Left colon (tissue), 2 donors: ENCODE data around the gene SNX25. TPM values are rescaled to one million over a fixed set of nuclear protein-coding genes. Genes with fewer than 3 reads are reported as not detected.

ENCODE experiments used
- ATAC-seq: fragments of 200-7000 bp; cut with Tn5 transposase; one replicate; pipeline ENCODE4 v1.9.1; 2020; ENCODE audit warnings: mild to moderate bottlenecking, moderate library complexity
- DNase-seq, 2 donors: peaks; one replicate each; pipeline ENCODE4 v3.0.0-alpha.2; 2020
- intact Hi-C, 2 donors: fragments of 100-400 bp; cut with DNase I in 1 of 2; cut with micrococcal nuclease in 1 of 2; formaldehyde crosslinking; loops; one replicate each; pipeline versions ENCODE4 v1.11.2 to v1.14.0; 2022; cut with DNase I, micrococcal nuclease
- total RNA-seq, 2 donors: library from RNA; stranded (reverse); fragmentation: NEBNext Ultra II Directional; extraction: Animal tissue kit (Norgen Biotek cat#: 25700); gene quantifications; one replicate each; pipeline ENCODE4 v1.2.1, GENCODE V29; 2021
- donor health status: DM: no; HTN: no; CAD: no.
- donor health status: DM: yes; HTN: yes; CAD: no.

SNX25 gene
- total RNA-seq, 2 donors from 2014 or later: 10.6 to 24.2 TPM

DNA sequence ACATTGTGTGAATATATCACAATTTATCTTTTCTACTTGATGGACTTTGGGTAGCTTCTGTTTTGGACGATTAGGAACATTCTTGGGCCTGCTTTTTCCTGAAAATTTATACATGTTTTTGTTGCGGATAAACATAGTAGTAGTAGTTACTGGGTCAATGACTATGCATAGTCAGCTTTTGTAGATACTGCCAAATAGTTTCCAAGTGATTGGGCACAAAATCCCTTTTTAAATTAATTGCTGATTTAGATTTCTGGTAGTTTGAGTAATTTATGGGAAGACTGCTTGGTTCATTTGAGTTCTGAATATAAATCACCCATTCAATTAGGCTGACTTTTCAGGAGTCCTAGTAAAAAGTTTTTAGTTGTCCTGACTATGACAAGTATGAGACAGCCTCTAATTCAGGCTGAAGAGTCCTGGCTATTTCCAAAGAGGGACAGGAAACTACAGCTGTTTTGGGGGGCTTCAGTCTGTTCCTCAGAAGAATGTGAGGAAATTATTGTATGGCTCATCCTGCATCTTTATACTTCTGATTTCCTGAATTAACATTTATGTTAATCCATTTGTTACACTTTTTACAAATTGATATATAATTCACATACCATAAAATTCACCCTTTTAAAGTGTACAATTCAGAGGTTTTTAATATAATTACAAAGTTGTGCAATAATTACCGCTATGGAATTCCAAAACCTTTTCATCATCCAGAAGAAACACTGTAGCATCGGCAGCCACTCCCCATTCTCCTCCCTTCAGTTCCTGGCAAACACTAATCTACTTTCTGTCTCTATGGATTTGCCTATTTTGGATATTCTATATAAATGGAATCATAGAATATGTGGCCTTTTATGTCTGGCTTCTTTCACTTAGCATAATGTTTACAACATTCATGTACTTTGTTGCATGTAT lies 172.1 kb downstream of the SNX25 start:
- intact Hi-C loops: loop anchor here in 1 of 2 donors (5.0 kb wide), 1 partner anchor 154 kb away; no protein-coding TSS in a partner anchor
- ATAC-seq (no peak), DNase-seq (no peak)

DNA sequence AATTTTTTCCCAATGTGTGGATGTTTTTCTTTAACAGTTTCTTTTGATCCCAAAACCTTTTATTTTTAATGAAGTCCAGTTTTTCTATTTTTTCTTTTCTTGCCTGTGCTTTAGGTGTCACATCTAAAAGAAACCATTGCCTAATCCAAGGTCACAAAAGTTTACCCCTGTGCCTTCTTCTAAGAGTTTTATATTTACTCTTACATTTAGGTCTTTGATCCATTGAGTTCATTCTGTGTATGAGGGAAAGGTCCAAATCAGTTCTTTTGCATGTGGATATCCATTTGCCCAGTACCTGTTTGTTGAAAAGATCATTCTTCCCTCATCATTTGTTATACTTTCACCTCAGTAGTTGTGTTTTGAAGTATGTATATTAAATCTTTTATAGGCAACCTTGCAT lies 173.4 kb downstream of the SNX25 start:
- intact Hi-C loops: loop anchor here in 1 of 2 donors (5.0 kb wide), 1 partner anchor 155 kb away; no protein-coding TSS in a partner anchor
- ATAC-seq: no peak
- no peak for DNase-seq

DNA sequence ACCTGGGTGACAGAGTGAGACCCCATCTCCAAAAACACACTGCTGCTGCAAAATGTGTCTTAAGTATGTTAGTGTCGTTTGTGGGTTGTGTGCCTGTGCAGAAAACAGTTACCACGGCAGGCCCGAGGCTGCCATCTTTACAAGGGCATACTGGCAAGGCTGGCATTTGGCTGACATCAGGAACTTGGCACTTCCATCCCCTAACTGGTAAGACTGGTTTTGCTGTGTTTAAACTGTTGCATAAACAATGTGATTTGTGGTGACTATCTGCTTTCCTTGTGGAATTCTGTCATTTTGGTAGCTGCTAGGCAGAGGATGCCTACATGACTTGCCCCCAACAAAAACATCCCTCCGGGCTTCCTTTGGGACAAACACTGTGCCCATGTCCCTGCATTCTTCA lies 174.1 kb downstream of the SNX25 start:
- intact Hi-C loops: loop anchor here in 1 of 2 donors (5.0 kb wide), 1 partner anchor 156 kb away; no protein-coding TSS in a partner anchor
- peak; percentile 36 to 39 for DNase-seq
- ATAC-seq: peak; percentile 86

DNA sequence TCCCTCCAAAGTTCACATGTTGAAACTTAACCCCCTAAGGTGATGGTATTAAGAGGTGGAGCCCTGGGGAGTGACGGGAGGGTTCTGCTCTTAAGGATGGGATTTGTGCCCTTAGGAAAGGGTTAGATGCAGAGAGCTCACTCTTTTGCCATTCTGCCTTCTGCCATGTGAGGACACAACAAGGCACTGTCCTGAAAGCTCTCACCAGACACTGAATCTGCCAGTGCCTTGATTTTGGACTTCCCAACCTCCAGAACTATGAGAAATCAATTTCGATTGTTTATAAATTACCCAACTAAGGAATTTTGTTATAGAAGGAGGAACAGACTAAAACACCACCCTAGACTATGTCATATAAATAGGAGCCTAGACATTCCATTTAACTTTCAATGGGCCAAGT lies 174.7 kb downstream of the SNX25 start:
- DNase-seq: no peak
- intact Hi-C loops: loop anchor here in 1 of 2 donors (5.0 kb wide), 1 partner anchor 157 kb away; no protein-coding TSS in a partner anchor
- no peak for ATAC-seq

DNA sequence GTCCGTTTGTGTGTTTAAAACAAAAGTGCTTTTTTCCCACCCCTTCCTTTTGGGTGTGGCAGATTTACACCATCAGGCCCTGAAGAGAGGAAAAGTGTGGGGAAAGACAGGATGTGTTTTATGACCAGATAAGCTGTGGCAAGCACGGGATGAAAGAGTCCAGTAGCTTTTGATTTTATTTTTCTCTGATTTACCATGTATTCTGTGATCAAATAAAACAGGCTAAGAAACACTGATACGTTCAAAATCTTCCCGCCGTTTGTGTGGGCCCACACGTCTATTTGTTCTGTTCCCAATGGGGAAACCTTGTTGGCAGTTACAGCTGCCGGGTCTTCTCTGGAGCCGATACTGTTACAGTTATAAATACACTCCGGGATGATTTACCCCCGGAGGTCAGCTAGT lies 175.5 kb downstream of the SNX25 start:
- intact Hi-C loops: loop anchor here in 1 of 2 donors (5.0 kb wide), 1 partner anchor 158 kb away; no protein-coding TSS in a partner anchor
- no peak for DNase-seq
- peak; percentile 71 for ATAC-seq

DNA sequence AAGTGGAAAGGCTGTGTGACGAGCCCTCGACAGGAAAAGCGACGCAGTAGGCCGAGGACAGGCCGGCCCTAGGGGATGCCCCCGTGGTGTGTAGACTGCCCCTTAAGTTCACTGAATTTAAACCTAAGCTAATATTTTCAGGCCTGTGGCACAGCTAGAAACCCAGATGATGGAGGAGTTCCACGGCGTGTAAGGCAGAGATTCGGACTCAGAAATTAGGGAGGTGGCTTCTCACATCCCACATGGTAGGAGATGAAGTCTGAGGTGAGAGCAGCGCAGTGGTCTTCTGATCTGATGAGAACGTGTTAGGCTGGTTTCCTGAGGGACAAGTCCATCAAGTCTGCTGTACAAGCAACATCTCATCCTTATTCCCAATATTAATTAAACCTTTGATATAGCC lies 178.6 kb downstream of the SNX25 start:
- ATAC-seq (no peak), DNase-seq (no peak)
- intact Hi-C loops: no loop called here

DNA sequence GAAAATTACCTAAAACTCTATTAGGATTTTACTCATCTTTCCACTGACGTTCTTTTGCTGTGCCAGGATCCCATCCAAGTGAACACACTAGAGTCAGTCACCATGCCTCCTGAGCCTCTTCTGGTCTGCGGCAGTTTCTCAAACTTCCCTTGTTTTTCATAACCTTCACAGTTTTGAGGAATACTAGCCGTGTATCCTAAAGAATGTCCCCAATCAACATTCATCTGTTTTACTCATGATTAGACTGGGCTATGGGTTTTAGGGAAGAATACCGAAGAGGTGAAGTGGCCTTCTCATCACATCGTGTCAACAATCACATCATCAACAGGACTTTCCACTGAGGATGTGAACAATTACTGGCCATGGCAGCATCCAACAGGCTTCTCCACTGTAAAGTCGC lies 181.5 kb downstream of the SNX25 start:
- DNase-seq (no peak), ATAC-seq (no peak)
- intact Hi-C loops: loop anchor here in 1 of 2 donors (10.0 kb wide), 1 partner anchor 206 kb away; no protein-coding TSS in a partner anchor

DNA sequence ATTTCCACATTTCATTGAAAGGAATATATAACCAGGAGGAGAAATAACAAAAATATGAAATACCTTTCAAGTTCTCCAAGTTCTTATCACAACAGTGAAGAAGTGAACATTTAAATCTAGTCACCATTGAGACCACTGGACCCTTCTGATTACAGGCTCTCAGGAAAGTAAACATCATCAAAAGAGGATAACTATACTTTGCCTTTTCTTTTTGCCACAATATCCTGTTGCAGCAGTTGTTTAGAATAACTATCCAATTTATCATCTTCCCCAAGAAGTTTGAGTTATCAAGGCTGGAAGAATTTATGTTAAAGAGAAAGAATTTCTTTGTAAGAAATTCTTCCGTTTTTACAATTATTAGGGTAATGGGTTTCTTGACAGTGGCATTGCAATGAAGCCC lies 182.8 kb downstream of the SNX25 start:
- intact Hi-C loops: loop anchor here in 1 of 2 donors (10.0 kb wide), 1 partner anchor 207 kb away; no protein-coding TSS in a partner anchor
- no peak for DNase-seq
- ATAC-seq: no peak

DNA sequence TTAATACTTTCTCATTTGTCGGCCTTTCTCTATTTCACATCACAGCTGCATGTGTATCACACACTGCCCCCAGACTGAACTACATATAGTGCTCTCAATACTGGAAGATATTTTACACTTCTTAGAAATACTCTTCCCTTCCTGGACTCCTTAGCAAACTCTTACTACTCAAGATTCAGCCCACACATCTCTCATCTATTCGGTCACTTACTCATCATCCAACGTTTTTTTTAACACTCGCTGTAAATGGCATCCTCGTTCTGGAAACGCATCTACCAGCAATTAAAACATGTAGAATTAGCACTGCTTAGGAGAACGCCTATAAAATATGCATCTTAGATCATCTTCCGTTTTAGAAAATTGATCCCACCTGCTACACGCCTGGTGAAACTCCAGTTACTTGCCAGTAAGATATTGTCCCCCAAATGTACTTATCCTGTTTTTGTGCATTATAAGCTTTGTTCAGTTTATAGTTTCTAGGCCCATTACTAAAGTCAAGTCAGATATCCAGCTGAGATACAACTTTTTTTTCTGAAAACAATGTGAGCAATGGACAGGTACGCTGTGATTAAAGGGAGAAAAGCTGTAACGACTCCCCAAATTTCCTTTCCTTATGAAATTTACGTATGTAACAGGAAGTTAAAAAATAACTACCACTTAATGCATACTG lies 185.3 kb downstream of the SNX25 start:
- DNase-seq (no peak), ATAC-seq (no peak)
- intact Hi-C loops: loop anchor here in 1 of 2 donors (10.0 kb wide), 1 partner anchor 210 kb away; no protein-coding TSS in a partner anchor

DNA sequence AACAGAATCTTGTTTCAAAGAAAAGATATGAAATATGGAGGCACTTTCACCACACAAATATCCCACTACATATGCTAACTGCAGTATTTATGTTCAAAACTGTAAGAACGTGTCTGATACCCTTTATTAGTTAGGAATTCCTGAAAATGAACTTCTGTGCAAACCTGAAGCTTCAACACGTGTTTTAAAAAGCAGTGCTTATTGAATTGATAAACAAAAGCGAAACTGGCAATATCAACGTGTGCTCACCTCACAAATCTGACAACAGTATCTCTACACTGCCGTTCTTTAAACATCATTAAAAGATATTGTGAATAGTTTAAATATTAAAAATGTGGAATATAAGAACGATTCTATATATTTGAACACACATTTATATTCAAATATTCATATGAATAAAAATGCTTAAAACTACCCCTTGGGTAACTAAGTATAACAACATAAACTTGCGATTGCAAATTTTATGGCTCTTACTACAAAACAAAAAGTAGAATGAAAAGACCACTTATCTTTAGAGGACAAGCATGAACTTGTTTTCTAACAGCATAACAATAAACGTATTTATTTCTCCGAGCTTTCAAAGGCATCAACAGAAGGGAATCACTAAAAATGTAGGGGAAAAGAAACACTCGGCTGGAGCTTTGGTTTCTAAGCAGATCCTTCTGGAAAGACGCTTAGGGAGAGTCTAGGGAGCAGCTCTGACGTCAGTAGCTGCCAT lies 186.0 kb downstream of the SNX25 start, which contains the start of gene LRP2BP:
Gene LRP2BP (minus strand): TSS at position 687 of the 718 bp plus-strand sequence. CDS start 17,738 bp downstream, outside the sequence.
- DNase-seq (no peak), ATAC-seq (no peak)
- intact Hi-C loops: loop anchor here in 1 of 2 donors (10.0 kb wide), 1 partner anchor 211 kb away; no protein-coding TSS in a partner anchor

DNA sequence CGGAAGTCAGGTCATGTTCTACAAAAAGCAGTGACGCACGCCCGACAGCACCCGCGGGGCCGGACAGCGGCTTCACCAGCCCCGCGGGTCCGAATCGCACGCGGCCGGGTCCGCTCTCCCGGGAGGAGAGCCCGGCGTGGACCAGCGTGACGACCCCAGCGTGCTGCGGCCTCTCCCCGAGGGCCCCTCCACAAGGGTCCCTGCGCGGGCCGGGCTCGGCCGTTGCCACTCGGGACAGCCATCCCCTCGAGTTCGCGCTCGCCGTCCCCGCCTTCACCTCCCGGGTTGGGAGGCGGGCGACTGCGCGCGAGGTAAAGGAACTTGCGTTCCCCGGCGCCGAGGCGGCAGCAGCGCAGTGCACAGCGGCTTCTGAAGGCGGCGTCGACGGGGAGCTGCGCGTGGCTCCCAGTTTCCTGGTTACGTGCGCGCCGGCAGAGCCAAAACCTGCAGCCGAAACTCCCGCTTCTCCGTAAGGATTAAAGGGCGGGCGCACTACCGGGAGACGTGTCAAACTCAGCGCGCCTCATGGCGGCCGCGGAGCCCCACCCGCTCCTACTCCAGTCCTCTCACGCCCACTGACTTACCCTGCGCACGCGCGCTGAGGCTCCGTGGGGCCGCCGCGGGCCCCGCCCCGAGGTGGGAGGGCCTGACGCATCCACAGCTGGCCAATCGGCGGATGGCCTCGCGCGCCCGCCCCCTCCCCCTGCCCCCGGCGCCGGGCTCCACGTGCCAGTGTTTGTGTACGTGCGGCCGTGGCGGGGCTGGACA lies 186.7 kb downstream of the SNX25 start:
- ATAC-seq: peak; percentile 86
- peak; percentile 96 to 97 for DNase-seq
- intact Hi-C loops: loop anchor here in 1 of 2 donors (10.0 kb wide), 1 partner anchor 211 kb away; no protein-coding TSS in a partner anchor

DNA sequence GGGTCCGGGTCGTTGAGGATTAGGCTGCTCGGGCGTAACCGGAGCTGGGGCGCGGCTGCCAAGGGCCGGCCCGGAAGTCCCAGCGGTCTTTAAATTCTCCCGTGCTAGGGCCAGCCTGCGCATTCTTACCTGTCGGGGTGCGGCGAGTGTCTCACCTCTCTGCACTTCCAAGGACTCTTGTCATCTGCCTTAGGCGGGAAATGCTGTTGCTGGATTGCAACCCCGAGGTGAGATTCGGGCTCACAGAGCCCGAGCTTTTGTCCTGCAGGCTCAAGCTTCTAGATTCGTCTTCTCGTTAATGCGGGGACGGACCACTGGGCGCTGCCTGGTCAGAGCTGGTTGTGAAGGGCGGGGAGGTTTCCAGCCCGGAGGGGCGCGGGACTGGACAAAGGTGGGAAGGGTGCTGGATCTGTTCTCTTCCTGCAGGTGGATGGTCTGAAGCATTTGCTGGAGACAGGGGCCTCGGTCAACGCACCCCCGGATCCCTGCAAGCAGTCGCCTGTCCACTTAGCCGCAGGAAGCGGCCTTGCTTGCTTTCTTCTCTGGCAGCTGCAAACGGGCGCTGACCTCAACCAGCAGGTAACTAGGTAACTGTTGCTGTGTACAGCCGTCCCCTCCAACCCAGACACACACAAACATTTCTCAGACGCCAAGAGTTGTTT lies 187.5 kb downstream of the SNX25 start, which contains the start of gene ANKRD37:
Gene ANKRD37 (plus strand): TSS at position 118 of the 662 bp plus-strand sequence. CDS start 83 bp downstream, at position 201.
- DNase-seq (peak; percentile 69 to 73), ATAC-seq (peak; percentile 39)
- intact Hi-C loops: loop anchor here in 1 of 2 donors (10.0 kb wide), 1 partner anchor 212 kb away; no protein-coding TSS in a partner anchor

DNA sequence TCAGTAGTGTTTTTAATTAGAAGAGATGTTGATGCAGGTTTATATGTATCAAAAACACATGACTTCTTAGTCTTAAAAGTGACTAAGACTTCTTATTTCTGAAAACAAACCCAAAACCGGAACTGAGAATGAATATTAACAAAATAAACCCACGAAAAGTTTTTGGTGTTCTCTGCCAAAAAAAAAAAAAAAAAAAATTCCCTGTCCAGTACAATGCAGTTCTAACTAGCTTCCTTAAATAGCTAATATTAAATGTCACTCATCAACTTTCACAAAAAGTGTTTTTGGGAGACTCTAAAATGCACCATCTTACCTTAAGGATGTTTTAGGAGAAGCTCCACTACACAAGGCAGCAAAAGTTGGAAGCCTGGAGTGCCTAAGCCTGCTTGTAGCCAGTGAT lies 189.2 kb downstream of the SNX25 start:
- intact Hi-C loops: loop anchor here in 1 of 2 donors (10.0 kb wide), 1 partner anchor 214 kb away; no protein-coding TSS in a partner anchor
- ATAC-seq: no peak
- no peak for DNase-seq

DNA sequence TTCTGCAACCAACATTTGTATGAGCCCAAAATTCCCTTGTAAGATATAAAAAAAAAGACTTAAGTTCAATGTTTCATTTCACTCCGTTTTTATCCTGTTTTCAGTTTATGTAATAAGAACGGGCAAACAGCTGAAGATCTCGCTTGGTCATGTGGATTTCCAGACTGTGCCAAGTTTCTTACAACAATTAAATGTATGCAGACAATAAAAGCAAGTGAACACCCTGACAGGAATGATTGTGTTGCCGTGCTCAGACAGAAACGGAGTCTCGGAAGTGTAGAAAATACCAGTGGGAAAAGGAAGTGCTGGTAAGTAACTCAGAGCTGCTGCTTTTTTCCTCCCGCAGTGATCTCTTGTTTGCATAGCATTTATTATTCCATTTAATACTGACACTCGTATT lies 190.1 kb downstream of the SNX25 start:
- intact Hi-C loops: loop anchor here in 1 of 2 donors (10.0 kb wide), 1 partner anchor 215 kb away; no protein-coding TSS in a partner anchor
- ATAC-seq: peak; percentile 8
- peak in 1 of 2 donors; percentile 43 for DNase-seq

DNA sequence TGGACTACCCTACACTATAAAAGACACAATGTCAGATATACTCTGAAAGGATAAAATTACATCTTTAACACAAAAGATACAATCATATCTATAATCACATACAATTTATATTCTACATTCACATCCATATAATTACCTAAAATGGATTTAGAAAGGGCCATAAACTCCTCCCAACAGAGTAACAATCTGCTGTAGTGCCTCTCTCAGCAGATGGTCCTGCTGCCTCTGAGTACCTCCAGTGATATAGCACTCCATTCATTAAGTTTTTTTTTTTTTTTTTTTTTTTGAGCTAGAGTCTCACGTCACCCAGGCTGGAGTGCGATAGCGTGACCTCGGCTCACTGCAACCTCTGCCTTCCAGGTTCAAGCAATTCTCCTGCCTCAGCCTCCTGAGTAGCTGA lies 194.6 kb downstream of the SNX25 start:
- DNase-seq (no peak), ATAC-seq (no peak)
- intact Hi-C loops: no loop called here

DNA sequence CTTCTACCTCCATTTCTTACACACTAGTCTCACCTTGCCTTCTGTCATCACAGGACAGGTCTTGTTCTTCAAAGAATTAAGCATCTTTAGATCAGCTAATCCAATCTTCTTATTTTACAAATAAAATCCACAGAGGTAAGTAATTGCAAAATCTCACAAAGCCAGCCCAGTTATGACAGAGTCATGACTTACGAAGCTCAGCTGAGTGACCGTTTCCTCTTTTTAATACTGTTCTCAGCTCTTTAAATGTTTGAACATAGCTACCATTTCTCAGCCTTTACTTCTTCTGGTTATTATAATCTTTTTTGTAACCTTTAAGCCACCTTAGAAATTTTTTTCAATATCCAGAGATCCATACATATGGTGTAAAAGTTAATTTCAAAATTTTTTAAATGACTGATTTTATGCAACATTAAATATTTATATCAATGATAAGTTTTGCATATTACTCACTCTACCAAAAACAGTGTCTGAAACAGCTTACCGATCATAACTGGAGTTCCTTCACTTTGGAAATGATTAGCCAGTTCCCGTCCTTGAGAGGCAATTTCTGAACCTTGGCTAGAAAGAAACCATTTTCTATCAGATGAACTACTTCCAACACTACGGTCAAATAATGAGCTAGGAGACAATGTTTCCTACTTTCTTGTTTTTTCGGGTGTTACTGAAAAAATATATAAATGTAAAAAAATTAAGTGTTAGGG lies 196.1 kb downstream of the SNX25 start:
- intact Hi-C loops: no loop called here
- ATAC-seq (no peak), DNase-seq (no peak)
